Measurements from ENCODE around the gene MNX1. TPM values are rescaled to one million over a fixed set of nuclear protein-coding genes. Genes with fewer than 3 reads are reported as not detected.

MNX1 gene
- total RNA-seq, 4 donors from 2014 or later, result 0.28 TPM; not detected in 3

GRCh38 chr7:156963472-156963871 is 47.0 kb downstream of the MNX1 start:
- H3K36me3 ChIP-seq, result no peaks in the 10 kb centered on the region
- no peaks in the 10 kb centered on the region for H3K27me3 ChIP-seq
- no peaks in the 10 kb centered on the region for H3K4me1 ChIP-seq
- no peak overlapping the region for H3K4me3 ChIP-seq
- DNase-seq, result no peak
- no peak overlapping the region for H3K27ac ChIP-seq
- no peaks in the 10 kb centered on the region for H3K9me3 ChIP-seq
- intact Hi-C loops (cut with DNase I; ENCODE audit: low total_unique reads), result no loop called here
- TF ChIP-seq POLR2A (IDR thresholded peaks at IDR 0.05) (no peak), CTCF (IDR thresholded peaks at IDR 0.05) (no peak)

GRCh38 chr7:156962897-156963296 is 47.6 kb downstream of the MNX1 start:
- intact Hi-C loops (cut with DNase I; ENCODE audit: low total_unique reads), result no loop called here
- no peaks in the 10 kb centered on the region for H3K9me3 ChIP-seq
- no peaks in the 10 kb centered on the region for H3K36me3 ChIP-seq
- TF ChIP-seq POLR2A (IDR thresholded peaks at IDR 0.05) (no peak), CTCF (IDR thresholded peaks at IDR 0.05) (no peak)
- H3K4me3 ChIP-seq, result no peak overlapping the region
- no peaks in the 10 kb centered on the region for H3K4me1 ChIP-seq
- no peak for DNase-seq
- no peaks in the 10 kb centered on the region for H3K27me3 ChIP-seq
- H3K27ac ChIP-seq, result no peak overlapping the region

GRCh38 chr7:156962145-156962544 is 48.3 kb downstream of the MNX1 start:
- Histone ChIP-seq H3K4me1 (no peaks in the 10 kb centered on the region), H3K27me3 (no peaks in the 10 kb centered on the region), H3K4me3 (no peak overlapping the region), H3K36me3 (no peaks in the 10 kb centered on the region), H3K27ac (no peak overlapping the region), H3K9me3 (no peaks in the 10 kb centered on the region)
- no peak for TF ChIP-seq POLR2A (IDR thresholded peaks at IDR 0.05)
- no peak for TF ChIP-seq CTCF (IDR thresholded peaks at IDR 0.05)
- intact Hi-C loops (cut with DNase I; ENCODE audit: low total_unique reads), result no loop called here
- no peak for DNase-seq

GRCh38 chr7:156956727-156957126 is 53.7 kb downstream of the MNX1 start:
- no peaks in the 10 kb centered on the region for H3K36me3 ChIP-seq
- no peaks in the 10 kb centered on the region for H3K27me3 ChIP-seq
- H3K9me3 ChIP-seq, result no peaks in the 10 kb centered on the region
- intact Hi-C loops (cut with DNase I; ENCODE audit: low total_unique reads), result no loop called here
- no peak overlapping the region for H3K4me3 ChIP-seq
- no peak for DNase-seq
- no peak for TF ChIP-seq POLR2A (IDR thresholded peaks at IDR 0.05)
- TF ChIP-seq CTCF (IDR thresholded peaks at IDR 0.05), result no peak
- no peaks in the 10 kb centered on the region for H3K4me1 ChIP-seq
- no peak overlapping the region for H3K27ac ChIP-seq

GRCh38 chr7:156954941-156955340 is 55.5 kb downstream of the MNX1 start:
- no peak overlapping the region for H3K27ac ChIP-seq
- H3K9me3 ChIP-seq, result no peaks in the 10 kb centered on the region
- H3K4me1 ChIP-seq, result peaks cover 8% of the 10 kb centered on the region in 2 donors
- no peaks in the 10 kb centered on the region for H3K27me3 ChIP-seq
- no peaks in the 10 kb centered on the region for H3K36me3 ChIP-seq
- intact Hi-C loops (cut with DNase I; ENCODE audit: low total_unique reads), result no loop called here
- no peak for TF ChIP-seq POLR2A (IDR thresholded peaks at IDR 0.05)
- no peak for TF ChIP-seq CTCF (IDR thresholded peaks at IDR 0.05)
- DNase-seq, result no peak
- H3K4me3 ChIP-seq, result no peak overlapping the region

Other genes with a start within 250 kb of the MNX1 start
- gene LMBR1, start 117.5 kb downstream of the MNX1 start, total RNA-seq, result 1,000 to 10,000 TPM in 1 of 4 donors, 100 to 1,000 TPM in 2, 10 to 100 TPM in 1; 54.4 to 1,378 (median 140) TPM
- 10 to 100 TPM in 3 of 4 donors, 1 to 10 TPM in 1; 2.6 to 26.2 (median 20.4) TPM for gene NOM1, start 61.0 kb downstream of the MNX1 start, total RNA-seq
- 100 to 1,000 TPM in 2 of 4 donors, 10 to 100 TPM in 2; 54.1 to 121 (median 91.7) TPM for gene UBE3C, start 128.3 kb upstream of the MNX1 start, total RNA-seq

Measured in uterus (tissue), 4 donors.